Bone marrow (tissue), 2 donors: ENCODE measurements around the gene FAM72D.
"Not testable (repeated sequence)": the region's sequence is repeated elsewhere in the genome, so short reads cannot be mapped to it uniquely, and the experiment has no call there.

Experiments
- DNase-seq, 2 donors: peaks; one replicate each; lab custom pipeline; 2025; lab: John Stamatoyannopoulos, UW

The FAM72D gene

GRCh38 chr1:145082483-145083255 is 13.1 kb upstream of the FAM72D start:
- DNase-seq = not testable (repeated sequence)

- DNase-seq = not testable (repeated sequence)
These were observed 2.1 kb upstream of the FAM72D start for GRCh38 chr1:145093517-145094149.

GRCh38 chr1:145094655-145095211 is 1.0 kb upstream of the FAM72D start:
- DNase-seq = not testable (repeated sequence)

GRCh38 chr1:145101725-145102124 is 6.0 kb downstream of the FAM72D start:
- DNase-seq = not testable (repeated sequence)

- DNase-seq = not testable (repeated sequence)
These were observed 7.5 kb downstream of the FAM72D start for GRCh38 chr1:145103294-145103693.

- not testable (repeated sequence) for DNase-seq
These were observed 15.9 kb downstream of the FAM72D start for GRCh38 chr1:145111674-145112073.

- DNase-seq = not testable (repeated sequence)
These were observed 16.9 kb downstream of the FAM72D start for GRCh38 chr1:145112703-145113102.

GRCh38 chr1:145114560-145115057 is 18.8 kb downstream of the FAM72D start:
- not testable (repeated sequence) for DNase-seq

GRCh38 chr1:145115587-145116493 is 20.1 kb downstream of the FAM72D start:
- DNase-seq = not testable (repeated sequence)

GRCh38 chr1:145119842-145120241 is 24.1 kb downstream of the FAM72D start:
- not testable (repeated sequence) for DNase-seq

GRCh38 chr1:145122344-145123061 is 26.7 kb downstream of the FAM72D start:
- not testable (repeated sequence) for DNase-seq

- DNase-seq = not testable (repeated sequence)
These were observed 27.3 kb downstream of the FAM72D start for GRCh38 chr1:145123062-145123395.

- DNase-seq = not testable (repeated sequence)
These were observed 28.3 kb downstream of the FAM72D start for GRCh38 chr1:145123992-145124641.

- not testable (repeated sequence) for DNase-seq
These were observed 29.3 kb downstream of the FAM72D start for GRCh38 chr1:145125112-145125511.

- DNase-seq = not testable (repeated sequence)
These were observed 31.4 kb downstream of the FAM72D start for GRCh38 chr1:145127144-145127543.

- DNase-seq = not testable (repeated sequence)
These were observed 33.1 kb downstream of the FAM72D start for GRCh38 chr1:145128697-145129469.

GRCh38 chr1:145134476-145134875 is 38.7 kb downstream of the FAM72D start:
- not testable (repeated sequence) for DNase-seq

- not testable (repeated sequence) for DNase-seq
These were observed 44.8 kb downstream of the FAM72D start for GRCh38 chr1:145140549-145140948.

GRCh38 chr1:145144264-145144913 is 48.6 kb downstream of the FAM72D start:
- not testable (repeated sequence) for DNase-seq
